Transverse colon (tissue), 3 donors: ENCODE data around the gene MBNL2.

ENCODE experiments used
- CTCF ChIP-seq, 5 experiments: fragments of 200-600 bp in 3 of 5; fragments of 450-650 bp in 2 of 5; sonication (generic) in 3 of 5; IDR thresholded peaks; 1 replicate in 2 of 5; 2 replicates in 3 of 5; pipeline ENCODE4 v1.5.1; 2016 to 2017; ENCODE audit warnings: antibody characterized with exemption in 5 of 5, inconsistent platforms in 3 of 5, mild to moderate bottlenecking in 2 of 5, moderate library complexity in 1 of 5
- POLR2A ChIP-seq: fragments of 450-650 bp; IDR thresholded peaks from one replicate; pipeline ENCODE4 v1.6.1; 2016; ENCODE audit warnings: antibody characterized with exemption, mild to moderate bottlenecking, moderate library complexity

GRCh38 chr13:97429681-97430081 lies 207.5 kb downstream of the MBNL2 start:
- TF ChIP-seq CTCF (IDR thresholded peaks at IDR 0.05): no peak
- no peak for TF ChIP-seq POLR2A
